ENCODE results near the gene PLIN5.

GRCh38 chr19:4517451-4518057 lies 17.5 kb downstream of the PLIN5 start:
- TF ChIP-seq CTCF (conservative IDR thresholded peaks at IDR 0.05 in 1 of 2, IDR thresholded peaks at IDR 0.05 in 1 of 2; ENCODE audit: low read depth in 1 of 2, low read length in 2 of 2) (no peak), EZH2 (IDR thresholded peaks at IDR 0.05; ENCODE audit: low read length, missing control alignments) (no peak)
